Fibroblast of skin of back (primary cell): Measurements from ENCODE around the gene CLSTN2.

Source experiments
- DNase-seq: peaks from one replicate; pipeline ENCODE4 v3.0.0-alpha.2; 2013

CLSTN2 gene

GRCh38 chr3:140522653-140523380 lies 587.8 kb downstream of the CLSTN2 start:
- no peak for DNase-seq

DNA sequence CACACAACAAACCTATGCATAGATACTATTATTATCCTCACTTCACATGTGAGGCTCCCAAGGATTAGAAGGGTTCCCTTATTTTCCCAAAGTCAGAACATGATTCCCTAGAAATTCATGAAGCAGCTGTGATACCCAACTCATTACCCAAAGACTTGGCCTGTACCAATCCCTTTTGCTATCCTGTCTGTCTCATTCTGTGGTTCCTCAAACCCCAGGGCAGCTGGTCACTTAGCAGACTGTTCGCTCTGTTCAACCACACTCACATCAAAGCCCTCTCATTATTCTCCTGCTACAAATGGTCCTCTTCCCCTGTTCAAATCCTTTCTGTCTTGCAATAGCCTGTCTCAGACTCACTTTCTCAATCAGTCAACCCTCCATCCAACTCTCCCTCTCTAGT lies 588.6 kb downstream of the CLSTN2 start:
- no peak for DNase-seq

- DNase-seq: no peak
Measured at GRCh38 chr3:140527156-140527555, 592.2 kb downstream of the CLSTN2 start.

DNA sequence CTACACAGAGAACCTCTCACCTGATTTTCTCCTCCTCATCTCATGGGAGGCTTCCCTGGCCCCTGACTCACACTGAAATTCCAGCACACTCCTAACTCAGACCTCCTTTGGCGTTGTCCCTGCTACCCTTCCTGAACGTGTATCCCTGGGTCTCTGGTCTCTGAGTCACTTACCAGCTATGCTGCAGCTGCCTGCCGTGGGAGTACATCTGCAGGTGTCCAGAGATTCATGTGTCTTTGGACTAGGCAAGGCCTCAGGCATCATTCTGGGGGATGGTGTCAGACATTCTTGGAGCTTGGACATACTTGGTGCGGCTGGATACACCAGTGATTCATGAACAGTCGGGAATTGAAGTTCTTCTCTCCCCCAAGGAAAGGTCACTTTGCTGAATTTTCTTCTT lies 594.1 kb downstream of the CLSTN2 start:
- DNase-seq: peak; percentile 19

DNA sequence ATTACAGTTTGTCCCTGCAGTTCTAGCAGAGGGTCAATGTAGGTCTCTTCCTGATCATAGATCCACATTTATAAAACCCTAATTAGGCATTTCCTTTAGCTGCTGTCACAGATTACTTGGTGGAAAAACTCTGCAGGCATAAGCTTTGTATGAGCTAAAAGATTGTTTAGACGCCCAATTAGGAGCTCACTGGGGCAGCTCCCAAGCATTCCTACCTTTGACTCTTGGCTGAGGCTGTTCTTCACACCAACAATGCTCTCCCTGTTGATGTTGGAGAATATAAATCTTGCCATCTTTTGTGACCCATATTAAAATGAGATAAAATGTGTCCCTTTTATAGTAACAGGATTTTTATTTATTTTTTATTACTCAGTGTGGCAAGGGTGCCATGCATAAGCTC lies 594.6 kb downstream of the CLSTN2 start:
- no peak for DNase-seq

- DNase-seq: no peak
Measured at GRCh38 chr3:140530131-140530530, 595.1 kb downstream of the CLSTN2 start.

DNA sequence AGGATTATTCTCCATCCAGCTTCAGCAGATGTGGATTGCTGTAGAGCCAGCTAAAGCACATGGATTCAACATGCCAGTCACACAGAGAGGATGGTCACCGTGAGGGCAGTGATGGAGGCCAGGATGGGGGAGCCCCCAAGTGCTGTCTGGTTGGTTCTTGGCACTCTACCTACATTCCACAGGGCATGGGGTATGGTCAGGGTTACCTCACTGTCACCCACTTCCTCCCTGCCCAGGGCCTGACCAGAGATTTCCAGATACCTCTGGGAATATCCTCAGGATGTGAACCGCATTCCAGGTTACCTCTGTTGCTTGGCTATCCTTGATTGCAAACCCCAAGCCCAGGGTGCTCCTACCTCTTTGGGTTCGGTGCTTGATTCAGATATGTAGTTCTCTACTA lies 595.6 kb downstream of the CLSTN2 start:
- DNase-seq: no peak

- DNase-seq: no peak
Measured at GRCh38 chr3:140532793-140533330, 597.9 kb downstream of the CLSTN2 start.

DNA sequence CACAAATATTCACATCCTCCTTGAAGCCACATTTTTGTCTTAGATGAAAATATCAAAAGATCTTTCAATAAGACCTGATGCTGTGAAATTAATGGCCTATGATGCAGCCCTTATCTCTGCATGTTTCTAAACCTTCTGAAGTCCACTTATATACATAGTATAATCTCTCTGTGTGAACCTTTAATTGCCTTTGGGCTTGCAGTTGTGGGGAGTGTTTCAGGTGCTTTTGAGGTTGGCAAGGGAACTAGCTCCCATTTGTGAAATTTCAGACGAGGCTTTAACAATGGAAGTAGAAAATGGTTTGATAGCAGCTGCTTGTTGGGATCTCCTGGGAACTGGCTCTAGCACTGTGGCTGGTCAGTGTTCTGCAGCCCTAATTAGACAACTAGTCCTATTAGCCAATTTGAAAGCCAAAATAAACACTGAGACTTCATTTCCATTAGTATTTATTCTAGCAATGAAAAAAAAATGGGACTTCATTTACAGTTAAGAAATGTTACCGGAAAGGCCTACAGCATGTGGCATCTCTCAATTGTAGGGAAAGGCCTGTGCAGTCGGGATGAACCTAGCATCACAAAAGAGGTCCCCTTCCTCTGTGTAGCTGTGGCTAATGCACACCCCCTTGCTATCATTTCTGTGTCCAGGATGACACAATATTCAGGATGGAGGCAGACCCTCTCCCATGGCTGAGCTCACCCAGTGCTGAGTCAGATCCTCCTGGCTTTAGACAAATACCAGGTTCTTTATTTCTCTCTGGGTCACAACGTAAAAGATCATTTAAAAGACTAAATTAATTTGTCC lies 602.1 kb downstream of the CLSTN2 start:
- no peak for DNase-seq

- DNase-seq: no peak
Measured at GRCh38 chr3:140537727-140538082, 602.7 kb downstream of the CLSTN2 start.

- no peak for DNase-seq
Measured at GRCh38 chr3:140540262-140540661, 605.3 kb downstream of the CLSTN2 start.

GRCh38 chr3:140541975-140542653 lies 607.1 kb downstream of the CLSTN2 start:
- no peak for DNase-seq

DNA sequence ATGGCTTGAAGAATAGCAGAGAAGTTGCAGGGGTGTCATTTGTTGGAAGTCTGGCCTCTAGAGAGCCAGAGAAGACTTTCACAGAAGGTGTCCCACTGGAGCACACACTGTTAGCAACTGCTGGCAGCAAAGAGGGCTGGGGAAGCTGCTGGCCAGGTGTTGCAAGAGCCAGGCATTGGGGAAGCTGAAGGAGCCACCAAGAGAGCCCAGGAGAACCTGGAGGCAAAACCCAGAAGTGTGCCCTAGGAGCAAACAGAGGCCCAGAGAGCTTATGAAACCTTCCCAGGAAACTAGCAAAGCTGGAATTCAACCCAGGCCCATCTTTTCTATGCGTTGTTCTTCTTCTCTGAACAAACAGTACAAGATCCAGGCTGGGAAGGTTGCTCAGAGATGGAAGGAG lies 610.2 kb downstream of the CLSTN2 start:
- no peak for DNase-seq

DNA sequence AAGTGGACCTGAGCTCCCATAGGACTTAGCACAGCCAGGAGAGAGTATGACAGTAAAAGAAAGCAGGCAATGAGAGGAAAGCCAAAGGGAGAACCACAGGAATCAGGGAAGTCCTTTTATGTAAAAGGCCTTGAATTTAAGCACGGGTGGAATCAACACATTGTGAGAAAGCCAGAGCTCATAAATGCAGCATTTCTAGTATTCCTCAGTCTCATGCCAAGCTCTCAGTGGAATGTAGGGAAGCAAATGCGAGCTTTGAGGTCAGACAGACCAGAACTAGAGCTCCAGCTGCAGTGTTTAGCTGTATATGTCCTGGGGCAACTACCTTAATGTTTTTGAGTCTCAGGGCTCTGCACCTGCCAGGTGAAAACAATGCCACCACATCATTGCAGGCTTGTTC lies 610.8 kb downstream of the CLSTN2 start:
- no peak for DNase-seq

DNA sequence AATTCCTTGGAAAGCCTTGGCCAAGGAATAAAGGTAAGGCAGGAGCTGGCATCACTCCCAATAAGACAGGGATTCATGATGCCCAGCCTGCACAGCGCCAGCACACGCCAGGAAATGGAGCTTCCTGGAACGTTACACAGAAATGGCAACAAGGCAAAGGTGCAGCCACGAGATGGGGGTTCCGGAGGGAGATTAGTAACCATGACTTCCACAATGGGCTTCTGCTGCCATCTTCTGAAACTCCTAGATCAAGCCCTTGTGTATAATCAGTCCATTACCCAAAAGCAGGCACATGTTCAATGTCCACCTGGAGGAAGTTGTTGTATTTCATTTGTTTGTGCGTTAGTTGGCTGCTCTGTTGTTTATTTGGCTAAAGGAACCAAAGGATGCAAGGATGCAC lies 611.7 kb downstream of the CLSTN2 start:
- DNase-seq: no peak

- no peak for DNase-seq
Measured at GRCh38 chr3:140552403-140552802, 617.4 kb downstream of the CLSTN2 start.

DNA sequence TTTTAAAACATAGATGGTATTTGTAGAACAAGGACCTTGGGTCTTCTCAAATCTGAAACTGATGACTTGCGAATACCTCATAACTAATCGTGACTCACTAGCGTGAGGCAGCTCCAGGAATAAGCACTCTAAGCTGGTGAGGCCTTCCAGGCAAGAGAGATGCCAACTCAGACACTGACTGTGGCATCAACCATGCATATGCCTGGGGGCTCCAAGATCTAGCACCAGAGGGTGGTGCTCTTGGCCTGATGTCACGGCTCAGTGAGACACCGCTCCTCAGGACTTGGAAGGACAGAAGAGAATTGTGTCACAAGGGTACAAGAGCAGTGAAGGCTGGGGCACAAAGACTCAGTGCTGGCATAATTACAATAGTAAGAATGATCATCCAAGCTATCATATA lies 617.9 kb downstream of the CLSTN2 start:
- no peak for DNase-seq

- no peak for DNase-seq
Measured at GRCh38 chr3:140553591-140553990, 618.6 kb downstream of the CLSTN2 start.

DNA sequence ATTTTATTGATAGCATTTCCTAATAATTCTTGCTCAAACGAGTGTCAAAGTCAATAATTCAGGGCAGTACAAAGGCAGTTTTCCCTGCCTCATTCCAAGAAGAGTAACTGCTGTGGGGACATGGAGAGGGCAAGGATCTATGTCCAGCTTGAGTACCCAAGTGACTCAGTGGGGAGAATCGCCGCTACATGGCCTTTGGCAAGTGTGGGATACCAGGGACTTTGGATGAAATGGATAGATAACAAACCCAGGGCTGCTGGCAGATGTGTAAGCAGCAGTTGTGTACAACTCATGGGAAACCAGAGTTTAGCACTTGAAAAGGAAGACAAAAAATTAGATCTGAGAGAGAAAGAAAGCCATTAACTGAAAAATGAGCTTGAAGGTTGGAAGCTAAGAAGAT lies 620.7 kb downstream of the CLSTN2 start:
- DNase-seq: no peak

GRCh38 chr3:140557476-140557875 lies 622.5 kb downstream of the CLSTN2 start:
- DNase-seq: no peak

DNA sequence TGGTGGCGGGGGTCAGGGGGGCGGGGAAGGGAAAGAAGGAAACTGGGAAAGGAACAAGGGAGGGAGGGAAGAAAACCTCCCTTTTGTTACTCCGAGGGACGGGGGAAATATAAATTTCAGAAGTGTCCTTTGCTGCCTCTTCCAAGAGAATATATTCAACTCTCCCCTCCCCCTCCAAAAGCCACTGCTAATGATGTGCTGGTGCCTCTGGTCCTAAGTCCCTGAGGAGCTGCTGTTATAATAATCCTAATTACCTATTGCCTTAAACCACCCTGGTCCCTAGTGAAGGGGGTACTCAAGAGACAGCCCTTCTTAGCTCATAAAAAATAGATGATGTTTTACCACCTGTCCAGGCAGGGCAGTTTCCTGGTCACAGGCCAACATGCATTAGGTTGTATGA lies 624.6 kb downstream of the CLSTN2 start:
- no peak for DNase-seq

DNA sequence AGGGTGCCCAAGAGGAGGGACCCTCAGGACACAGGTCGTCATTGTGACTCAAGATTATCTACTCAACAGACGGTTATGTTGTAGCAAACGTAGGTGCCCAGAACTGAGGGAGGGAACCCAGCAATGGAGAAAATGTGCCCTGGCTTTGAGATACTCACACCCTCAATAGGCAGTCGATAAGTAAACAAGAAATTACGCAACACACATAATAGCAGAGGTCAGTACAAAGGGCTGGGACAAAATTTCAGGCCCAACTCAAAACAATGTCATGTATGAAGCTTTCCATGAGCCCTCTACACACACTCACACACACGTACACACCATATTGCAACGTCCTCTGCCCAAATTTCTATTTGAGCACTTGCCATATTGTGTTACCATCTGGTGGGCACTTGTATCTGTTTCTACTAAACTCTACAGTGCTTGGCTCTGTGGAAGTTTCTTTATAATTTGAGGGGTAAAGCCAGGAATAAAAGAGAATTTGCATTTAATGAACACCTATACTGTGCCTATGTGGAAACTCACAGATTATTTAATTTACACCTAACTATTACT lies 628.3 kb downstream of the CLSTN2 start:
- DNase-seq: no peak

GRCh38 chr3:140568131-140568530 lies 633.1 kb downstream of the CLSTN2 start:
- no peak for DNase-seq
